ENCODE data around the gene KRTAP5-4.
A peak's percentile ranks its signal among the peaks of the same experiment; 100 is the strongest.
"Not testable (repeated sequence)": the region's sequence is repeated elsewhere in the genome, so short reads cannot be mapped to it uniquely, and the experiment has no call there.

The KRTAP5-4 gene

GRCh38 chr11:1598816-1599215 lies 23.1 kb downstream of the KRTAP5-4 start:
- ATAC-seq (no peak), DNase-seq (no peak)

- not testable (repeated sequence) for DNase-seq, ATAC-seq
Observed at GRCh38 chr11:1598406-1598805, 23.5 kb downstream of the KRTAP5-4 start.

GRCh38 chr11:1597994-1598380 lies 24.0 kb downstream of the KRTAP5-4 start, which contains the start of gene KRTAP5-2:
KRTAP5-2 (minus strand) TSS chr11:1598294; CDS start chr11:1598250, 44 bp downstream.
- ATAC-seq (no peak), DNase-seq (no peak)

- DNase-seq (no peak), ATAC-seq (no peak)
Observed at GRCh38 chr11:1597331-1597993, 24.5 kb downstream of the KRTAP5-4 start.

- not testable (repeated sequence) for DNase-seq, ATAC-seq
Observed at GRCh38 chr11:1596576-1597121, 25.3 kb downstream of the KRTAP5-4 start.

- DNase-seq, ATAC-seq: not testable (repeated sequence)
Observed at GRCh38 chr11:1595994-1596575, 25.9 kb downstream of the KRTAP5-4 start.

GRCh38 chr11:1592628-1593027 lies 29.3 kb downstream of the KRTAP5-4 start:
- no peak for ATAC-seq
- no peak for DNase-seq

- DNase-seq (no peak), ATAC-seq (no peak)
Observed at GRCh38 chr11:1589996-1590395, 31.9 kb downstream of the KRTAP5-4 start.

GRCh38 chr11:1589191-1589963 lies 32.6 kb downstream of the KRTAP5-4 start:
- not testable (repeated sequence) for DNase-seq, ATAC-seq

- ATAC-seq (no peak), DNase-seq (no peak)
Observed at GRCh38 chr11:1586699-1587098, 35.2 kb downstream of the KRTAP5-4 start.

GRCh38 chr11:1584661-1585370 lies 37.1 kb downstream of the KRTAP5-4 start, which contains the start of gene KRTAP5-1:
KRTAP5-1 (minus strand) TSS chr11:1585283; CDS start chr11:1585249, 34 bp downstream.
- DNase-seq, ATAC-seq: not testable (repeated sequence)

- not testable (repeated sequence) for DNase-seq, ATAC-seq
Observed at GRCh38 chr11:1582909-1583308, 39.0 kb downstream of the KRTAP5-4 start.

GRCh38 chr11:1581976-1582375 lies 40.0 kb downstream of the KRTAP5-4 start:
- no peak for ATAC-seq
- DNase-seq = no peak

- DNase-seq = no peak
- no peak for ATAC-seq
Observed at GRCh38 chr11:1576825-1577224, 45.1 kb downstream of the KRTAP5-4 start.

GRCh38 chr11:1575756-1576155 lies 46.2 kb downstream of the KRTAP5-4 start:
- DNase-seq, ATAC-seq: not testable (repeated sequence)

- no peak for DNase-seq
- ATAC-seq = no peak
Observed at GRCh38 chr11:1574933-1575242, 47.0 kb downstream of the KRTAP5-4 start.

- DNase-seq (peak; percentile 70), ATAC-seq (peak; percentile 63)
Observed at GRCh38 chr11:1574238-1574932, 47.6 kb downstream of the KRTAP5-4 start.

GRCh38 chr11:1573903-1574237 lies 48.1 kb downstream of the KRTAP5-4 start:
- ATAC-seq (no peak), DNase-seq (no peak)

GRCh38 chr11:1573077-1573902 lies 48.6 kb downstream of the KRTAP5-4 start:
- ATAC-seq = no peak

More at GRCh38 chr11:1573077-1573902, 48.6 kb downstream of the KRTAP5-4 start:
- DNase-seq = peak; percentile 37

Measured in stimulated activated naive CD8-positive, alpha-beta T cell treated with anti-CD3 and anti-CD28 coated beads, Interleukin-15, Interleukin-2, amounts not matched to agents 100 U/mL and 50 U/mL, for 24 hours (primary cell).